ENCODE data around the gene IL33. TPM values are rescaled to one million over a fixed set of nuclear protein-coding genes. Genes with fewer than 3 reads are reported as not detected.

IL33 gene
- total RNA-seq, 2 experiments from 2014 or later = not detected

- H3K36me3 ChIP-seq (ENCODE audit: insufficient read depth, low read length) = no peaks in the 10 kb centered on the region
- no peaks in the 10 kb centered on the region for H3K4me1 ChIP-seq (ENCODE audit: insufficient read depth, low read length, poor library complexity, severe bottlenecking)
- TF ChIP-seq CTCF (conservative IDR thresholded peaks at IDR 0.05; ENCODE audit: low read length) (no peak), EZH2phosphoT487 (IDR thresholded peaks at IDR 0.05; ENCODE audit: borderline replicate concordance, low read depth, low read length) (no peak)
- no peak overlapping the region for H3K4me2 ChIP-seq (ENCODE audit: low read length)
- no peak overlapping the region for H3K4me3 ChIP-seq (ENCODE audit: low read depth, low read length, poor library complexity, severe bottlenecking)
- H3K27ac ChIP-seq (ENCODE audit: low read depth, low read length, poor library complexity, severe bottlenecking) = no peak overlapping the region
- H3K79me2 ChIP-seq (ENCODE audit: insufficient read depth, low read depth, low read length) = no peaks in the 10 kb centered on the region
- intact Hi-C loops (cut with micrococcal nuclease; ENCODE audit: unreplicated experiment) = no loop called here
- no peaks in the 10 kb centered on the region for H3K9me3 ChIP-seq (ENCODE audit: low read length)
- CTCF ChIA-PET (ENCODE audit: unreplicated experiment) = no interaction called here
- H4K20me1 ChIP-seq (ENCODE audit: insufficient read depth, low read length) = no peaks in the 10 kb centered on the region
- H2AFZ ChIP-seq (ENCODE audit: low read length) = no peak overlapping the region
- no TSS peak for BruUV-seq (replicated peaks)
- no peaks in the 10 kb centered on the region for H3K9me2 ChIP-seq (ENCODE audit: insufficient read depth, low read length)
- DNase-seq (ENCODE audit: low spot score) = no peak
- POLR2A ChIA-PET = no interaction called here
Measured at GRCh38 chr9:6229619-6230018, 14.0 kb downstream of the IL33 start.

- Histone ChIP-seq H3K27ac (ENCODE audit: low read depth, low read length, poor library complexity, severe bottlenecking) (no peak overlapping the region), H3K4me3 (ENCODE audit: low read depth, low read length, poor library complexity, severe bottlenecking) (no peak overlapping the region), H3K36me3 (ENCODE audit: insufficient read depth, low read length) (no peaks in the 10 kb centered on the region), H3K79me2 (ENCODE audit: insufficient read depth, low read depth, low read length) (no peaks in the 10 kb centered on the region), H3K4me2 (ENCODE audit: low read length) (no peak overlapping the region), H4K20me1 (ENCODE audit: insufficient read depth, low read length) (no peaks in the 10 kb centered on the region), H3K9me2 (ENCODE audit: insufficient read depth, low read length) (no peaks in the 10 kb centered on the region), H3K9me3 (ENCODE audit: low read length) (no peaks in the 10 kb centered on the region), H2AFZ (ENCODE audit: low read length) (no peak overlapping the region), H3K4me1 (ENCODE audit: insufficient read depth, low read length, poor library complexity, severe bottlenecking) (no peaks in the 10 kb centered on the region)
- intact Hi-C loops (cut with micrococcal nuclease; ENCODE audit: unreplicated experiment) = no loop called here
- ChIA-PET CTCF (ENCODE audit: unreplicated experiment) (no interaction called here), POLR2A (no interaction called here)
- TF ChIP-seq CTCF (conservative IDR thresholded peaks at IDR 0.05; ENCODE audit: low read length) (no peak), EZH2phosphoT487 (IDR thresholded peaks at IDR 0.05; ENCODE audit: borderline replicate concordance, low read depth, low read length) (no peak)
- BruUV-seq (replicated peaks) = no TSS peak
- no peak for DNase-seq (ENCODE audit: low spot score)
Measured at GRCh38 chr9:6230037-6230780, 14.6 kb downstream of the IL33 start.

GRCh38 chr9:6232336-6232945, 16.8 kb downstream of the IL33 start:
- H3K36me3 ChIP-seq (ENCODE audit: insufficient read depth, low read length) = no peaks in the 10 kb centered on the region
- H3K79me2 ChIP-seq (ENCODE audit: insufficient read depth, low read depth, low read length) = no peaks in the 10 kb centered on the region
- intact Hi-C loops (cut with micrococcal nuclease; ENCODE audit: unreplicated experiment) = no loop called here
- BruUV-seq (replicated peaks) = no TSS peak
- no peak overlapping the region for H2AFZ ChIP-seq (ENCODE audit: low read length)
- no peak for DNase-seq (ENCODE audit: low spot score)
- H3K9me3 ChIP-seq (ENCODE audit: low read length) = no peaks in the 10 kb centered on the region
- no peak overlapping the region for H3K4me2 ChIP-seq (ENCODE audit: low read length)
- no peak overlapping the region for H3K4me3 ChIP-seq (ENCODE audit: low read depth, low read length, poor library complexity, severe bottlenecking)
- H4K20me1 ChIP-seq (ENCODE audit: insufficient read depth, low read length) = no peaks in the 10 kb centered on the region
- H3K27ac ChIP-seq (ENCODE audit: low read depth, low read length, poor library complexity, severe bottlenecking) = no peak overlapping the region
- H3K9me2 ChIP-seq (ENCODE audit: insufficient read depth, low read length) = no peaks in the 10 kb centered on the region
- ChIA-PET CTCF (ENCODE audit: unreplicated experiment) (no interaction called here), POLR2A (no interaction called here)
- TF ChIP-seq EZH2phosphoT487 (IDR thresholded peaks at IDR 0.05; ENCODE audit: borderline replicate concordance, low read depth, low read length) (no peak), CTCF (conservative IDR thresholded peaks at IDR 0.05; ENCODE audit: low read length) (no peak)
- no peaks in the 10 kb centered on the region for H3K4me1 ChIP-seq (ENCODE audit: insufficient read depth, low read length, poor library complexity, severe bottlenecking)
